ENCODE data around the gene LMNB1. TPM values are rescaled to one million over a fixed set of nuclear protein-coding genes. Genes with fewer than 3 reads are reported as not detected.

Gene LMNB1
- total RNA-seq, 4 donors from 2014 or later: 13.7 to 61.5 (median 39.2) TPM

GRCh38 chr5:126854526-126855110, 77.7 kb downstream of the LMNB1 start:
- Histone ChIP-seq H3K27ac (no peak overlapping the region), H3K9me3 (no peaks in the 10 kb centered on the region), H3K4me3 (no peak overlapping the region), H3K4me1 (peaks cover 0 to 20% (median 0%) of the 10 kb centered on the region in 3 donors), H3K27me3 (no peaks in the 10 kb centered on the region), H3K36me3 (no peaks in the 10 kb centered on the region)
- no peak for DNase-seq
- TF ChIP-seq POLR2A (IDR thresholded peaks at IDR 0.05) (no peak), CTCF (IDR thresholded peaks at IDR 0.05) (no peak)
- WGBS, 2 donors: 94 to 98% methylated on average over 9 to 10 of the region's 35 CpGs
- intact Hi-C loops (cut with DNase I): no loop called here

GRCh38 chr5:126855266-126855665, 78.3 kb downstream of the LMNB1 start:
- 67 to 80% methylated on average over 8 of the region's 8 CpGs for WGBS, 2 donors
- Histone ChIP-seq H3K27me3 (no peaks in the 10 kb centered on the region), H3K36me3 (no peaks in the 10 kb centered on the region), H3K9me3 (no peaks in the 10 kb centered on the region), H3K4me1 (peaks cover 0 to 18% (median 0%) of the 10 kb centered on the region in 3 donors), H3K27ac (no peak overlapping the region), H3K4me3 (no peak overlapping the region)
- DNase-seq: no peak
- TF ChIP-seq POLR2A (IDR thresholded peaks at IDR 0.05): no peak
- intact Hi-C loops (cut with DNase I): no loop called here

DNA sequence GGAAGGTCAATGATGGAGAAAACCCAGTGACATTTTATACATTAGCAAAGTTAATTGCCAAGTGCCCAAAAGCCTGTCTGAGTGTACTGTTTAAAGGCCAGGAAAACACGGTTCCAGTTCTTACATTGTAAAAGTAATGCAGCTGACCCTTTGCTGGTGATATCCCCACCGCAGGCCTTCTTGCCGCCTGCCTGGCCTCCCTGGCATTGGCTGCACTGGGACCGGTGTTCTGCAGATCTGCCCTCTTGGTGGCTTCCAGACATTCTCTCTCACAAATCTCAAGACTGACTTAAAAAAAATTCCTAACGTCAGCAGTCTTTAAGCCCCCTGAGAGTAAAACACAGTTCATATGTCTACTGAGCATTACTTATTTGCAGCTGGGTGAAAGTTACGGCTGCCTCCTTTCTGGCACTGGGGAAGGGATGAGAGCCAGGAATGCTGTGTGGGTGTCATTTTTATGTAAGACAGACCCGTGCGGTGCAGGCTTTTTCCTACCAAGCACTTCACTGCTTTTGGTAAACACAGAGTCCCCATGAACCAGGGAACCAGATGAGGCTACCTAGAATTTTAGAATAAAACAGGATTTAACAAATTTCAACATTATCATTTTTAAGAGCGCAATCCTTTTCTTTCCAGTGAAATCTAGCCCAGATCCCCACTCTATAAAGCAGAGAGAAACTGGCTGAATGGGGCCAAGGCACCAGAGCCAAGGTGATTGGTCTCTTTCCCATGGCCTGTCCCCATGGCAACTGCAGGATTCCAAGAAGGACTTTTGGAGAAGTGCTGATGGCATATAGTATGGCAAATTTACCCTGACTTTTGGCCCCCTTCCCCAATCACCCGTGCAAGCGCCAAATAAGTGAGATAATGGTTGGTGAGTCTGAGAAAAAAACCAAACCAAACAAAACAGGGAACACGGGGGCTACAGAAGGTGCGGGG, 80.8 kb downstream of the LMNB1 start:
- intact Hi-C loops (cut with DNase I): no loop called here
- no peaks in the 10 kb centered on the region for H3K27me3 ChIP-seq
- DNase-seq: no peak
- no peak overlapping the region for H3K4me3 ChIP-seq
- H3K36me3 ChIP-seq: no peaks in the 10 kb centered on the region
- WGBS, 2 donors: 79 to 80% methylated on average over 10 to 11 of the region's 13 CpGs
- peaks cover 0 to 3% (median 0%) of the 10 kb centered on the region in 3 donors for H3K4me1 ChIP-seq
- TF ChIP-seq POLR2A (IDR thresholded peaks at IDR 0.05): no peak
- TF ChIP-seq CTCF (IDR thresholded peaks at IDR 0.05): no peak
- no peak overlapping the region for H3K27ac ChIP-seq
- H3K9me3 ChIP-seq: no peaks in the 10 kb centered on the region

- TF ChIP-seq CTCF (IDR thresholded peaks at IDR 0.05): no peak
- no peak for TF ChIP-seq POLR2A (IDR thresholded peaks at IDR 0.05)
- 77 to 93% methylated on average over 8 to 9 of the region's 11 CpGs for WGBS, 2 donors
- H3K27ac ChIP-seq: no peak overlapping the region
Measured at GRCh38 chr5:126858441-126858840, 81.5 kb downstream of the LMNB1 start.

GRCh38 chr5:126863402-126863801, 86.5 kb downstream of the LMNB1 start:
- Histone ChIP-seq H3K36me3 (no peaks in the 10 kb centered on the region), H3K9me3 (no peaks in the 10 kb centered on the region), H3K4me1 (no peaks in the 10 kb centered on the region), H3K27ac (no peak overlapping the region), H3K4me3 (no peak overlapping the region), H3K27me3 (peaks cover 0 to 4% (median 0%) of the 10 kb centered on the region in 4 donors)
- no peak for TF ChIP-seq CTCF (IDR thresholded peaks at IDR 0.05)
- no peak for TF ChIP-seq POLR2A (IDR thresholded peaks at IDR 0.05)
- WGBS, 2 donors: 95 to 96% methylated on average over 4 of the region's 4 CpGs
- no peak for DNase-seq
- intact Hi-C loops (cut with DNase I): no loop called here

More at GRCh38 chr5:126858441-126858840, 81.5 kb downstream of the LMNB1 start:
- no peaks in the 10 kb centered on the region for H3K36me3 ChIP-seq
- no peaks in the 10 kb centered on the region for H3K4me1 ChIP-seq
- intact Hi-C loops (cut with DNase I): no loop called here
- H3K9me3 ChIP-seq: no peaks in the 10 kb centered on the region
- DNase-seq: no peak
- H3K4me3 ChIP-seq: no peak overlapping the region
- no peaks in the 10 kb centered on the region for H3K27me3 ChIP-seq
